ENCODE results near the gene UBE2E2.

- no peak for TF ChIP-seq EZH2 (IDR thresholded peaks at IDR 0.05; ENCODE audit: insufficient read depth, poor library complexity, severe bottlenecking)
- no peak for TF ChIP-seq EZH2phosphoT487 (IDR thresholded peaks at IDR 0.05; ENCODE audit: insufficient read depth, low read depth)
Measured at GRCh38 chr3:23484386-23484785, 281.3 kb downstream of the UBE2E2 start.
